GM20000 (cell line): Measurements from ENCODE around the gene ACSF3.

Experiments used
- DNase-seq: peaks from one replicate; pipeline ENCODE4 v3.0.0; 2012; ENCODE audit warnings: low spot score
- CTCF ChIP-seq: IDR thresholded peaks from 2 replicates; pipeline ENCODE4 v1.5.1; 2012; ENCODE audit warnings: mild to moderate bottlenecking, control low read depth; ENCODE audit errors: extremely low read depth, missing control alignments

The ACSF3 gene

GRCh38 chr16:89116341-89117226 is 22.9 kb downstream of the ACSF3 start:
- TF ChIP-seq CTCF, result no peak
- no peak for DNase-seq

GRCh38 chr16:89117227-89117974 is 23.7 kb downstream of the ACSF3 start:
- no peak for DNase-seq
- TF ChIP-seq CTCF, result no peak

GRCh38 chr16:89117975-89118289 is 24.3 kb downstream of the ACSF3 start:
- no peak for DNase-seq
- TF ChIP-seq CTCF, result no peak

GRCh38 chr16:89118361-89119165 is 24.9 kb downstream of the ACSF3 start:
- no peak for DNase-seq
- TF ChIP-seq CTCF, result no peak

GRCh38 chr16:89119166-89119621 is 25.5 kb downstream of the ACSF3 start:
- no peak for DNase-seq
- TF ChIP-seq CTCF, result no peak

GRCh38 chr16:89119661-89120141 is 26.0 kb downstream of the ACSF3 start:
- no peak for DNase-seq
- no peak for TF ChIP-seq CTCF
